ENCODE data around the gene PCBP3.
A peak's percentile ranks its signal among the peaks of the same experiment; 100 is the strongest.

Gene PCBP3

DNA sequence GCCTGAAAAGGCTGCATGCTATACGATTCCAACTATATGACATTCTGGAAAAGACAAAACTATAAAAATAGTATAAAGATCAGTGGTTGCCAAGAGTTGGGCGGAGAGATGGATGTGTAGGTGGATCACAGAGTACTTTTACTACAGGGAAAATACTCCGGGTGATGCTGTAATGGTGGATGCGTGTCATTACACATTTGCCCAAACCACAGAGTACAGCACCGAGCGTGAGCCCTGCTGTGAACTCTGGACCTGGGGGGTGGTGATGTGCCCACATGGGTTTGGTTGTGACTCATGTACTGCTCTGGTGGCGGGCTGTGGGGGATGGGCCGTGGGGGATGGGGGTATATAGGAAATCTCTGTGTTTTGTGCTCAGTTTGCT is 175.4 kb downstream of the PCBP3 start:
- H3K4me2 ChIP-seq (ENCODE audit: low read length) = no peak overlapping the region
- H4K12ac ChIP-seq (ENCODE audit: low read depth, low read length) = no peak overlapping the region
- H3K27me3 ChIP-seq (ENCODE audit: insufficient read depth, low read length) = no peaks in the 10 kb centered on the region
- no peaks in the 10 kb centered on the region for H3K79me2 ChIP-seq (ENCODE audit: control insufficient read depth, insufficient read depth, low read length, poor library complexity)
- no peaks in the 10 kb centered on the region for H3K79me1 ChIP-seq (ENCODE audit: low read length)
- H3K9me3 ChIP-seq (ENCODE audit: insufficient read depth, low read depth, low read length) = peaks cover 3% of the 10 kb centered on the region
- H3K9ac ChIP-seq (ENCODE audit: low read length) = no peak overlapping the region
- H4K8ac ChIP-seq (ENCODE audit: low read depth, low read length) = no peak overlapping the region
- H2AK5ac ChIP-seq (ENCODE audit: low read length) = no peak overlapping the region
- no peaks in the 10 kb centered on the region for H3K4me1 ChIP-seq (ENCODE audit: control insufficient read depth in 1 of 2, insufficient read depth in 2 of 2, low read length in 2 of 2)
- peak in 1 of 2 donors; percentile 1 for DNase-seq
- no peak overlapping the region for H3K4me3 ChIP-seq (ENCODE audit: low read depth, low read length)
- no peak overlapping the region for H3K18ac ChIP-seq (ENCODE audit: low read length)
- no peak overlapping the region for H3K4ac ChIP-seq (ENCODE audit: low read depth, low read length)
- no CpG with 5 or more reads among the region's 8 CpGs for WGBS (ENCODE audit: extremely low coverage, insufficient coverage, insufficient read length)
- no peak overlapping the region for H2BK120ac ChIP-seq (ENCODE audit: insufficient read depth, low read length, poor library complexity)
- no peaks in the 10 kb centered on the region for H3K36me3 ChIP-seq (ENCODE audit: control insufficient read depth in 1 of 2, insufficient read depth in 2 of 2, low read length in 2 of 2)
- no peak overlapping the region for H2AFZ ChIP-seq (ENCODE audit: insufficient read depth, low read length, poor library complexity)
- H4K91ac ChIP-seq (ENCODE audit: low read depth, low read length) = no peak overlapping the region
- H2BK5ac ChIP-seq (ENCODE audit: low read depth, low read length, poor library complexity) = no peak overlapping the region
- no peak overlapping the region for H3K27ac ChIP-seq (ENCODE audit: low read depth, low read length)
- no peak overlapping the region for H3K23ac ChIP-seq (ENCODE audit: low read length)
- H3K14ac ChIP-seq (ENCODE audit: low read length) = no peak overlapping the region
- no peak overlapping the region for H2BK12ac ChIP-seq (ENCODE audit: low read length)

DNA sequence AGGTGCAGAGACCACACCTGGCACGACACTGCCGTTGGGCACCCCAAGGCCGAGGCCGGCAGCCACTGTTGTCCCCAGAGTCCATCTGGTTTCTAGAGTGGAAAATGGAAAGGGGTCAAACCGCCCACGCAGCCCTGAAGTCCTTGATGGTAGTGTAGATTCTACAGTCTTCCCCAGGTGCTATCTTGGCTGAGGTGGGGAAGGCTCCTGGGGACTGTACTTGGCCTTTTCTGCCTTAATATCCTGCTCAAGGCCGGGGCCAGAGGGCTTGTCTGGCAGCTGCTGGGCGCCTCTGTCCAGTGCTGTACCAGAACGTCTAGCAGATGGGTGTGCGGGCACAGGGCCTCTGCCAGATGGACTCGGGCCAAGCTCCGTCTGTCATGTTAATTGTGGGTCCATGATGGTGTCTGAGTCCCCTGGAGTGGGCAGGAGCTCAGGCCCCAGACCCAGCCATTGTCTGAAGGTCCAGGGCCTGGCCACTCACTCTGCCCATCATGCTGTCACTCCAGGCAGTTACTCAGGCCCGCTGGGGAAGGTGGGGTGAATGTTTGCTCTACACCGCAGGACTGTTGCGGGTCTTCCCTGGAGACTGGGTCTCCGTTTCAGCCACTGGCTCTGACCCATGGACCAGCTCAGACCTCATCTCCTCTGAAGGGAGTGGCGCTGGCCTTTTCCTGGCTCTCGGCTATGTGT is 176.1 kb downstream of the PCBP3 start:
- H2AK5ac ChIP-seq (ENCODE audit: low read length) = no peak overlapping the region
- no peak overlapping the region for H4K91ac ChIP-seq (ENCODE audit: low read depth, low read length)
- H3K27ac ChIP-seq (ENCODE audit: low read depth, low read length) = no peak overlapping the region
- no peak overlapping the region for H3K18ac ChIP-seq (ENCODE audit: low read length)
- no peak overlapping the region for H2BK120ac ChIP-seq (ENCODE audit: insufficient read depth, low read length, poor library complexity)
- H2BK12ac ChIP-seq (ENCODE audit: low read length) = no peak overlapping the region
- no peaks in the 10 kb centered on the region for H3K4me1 ChIP-seq (ENCODE audit: control insufficient read depth in 1 of 2, insufficient read depth in 2 of 2, low read length in 2 of 2)
- no peak overlapping the region for H3K4me3 ChIP-seq (ENCODE audit: low read depth, low read length)
- no peak for DNase-seq
- H3K9me3 ChIP-seq (ENCODE audit: insufficient read depth, low read depth, low read length) = no peaks in the 10 kb centered on the region
- no peak overlapping the region for H3K23ac ChIP-seq (ENCODE audit: low read length)
- H4K12ac ChIP-seq (ENCODE audit: low read depth, low read length) = no peak overlapping the region
- no peaks in the 10 kb centered on the region for H3K79me2 ChIP-seq (ENCODE audit: control insufficient read depth, insufficient read depth, low read length, poor library complexity)
- no peak overlapping the region for H2BK5ac ChIP-seq (ENCODE audit: low read depth, low read length, poor library complexity)
- H3K9ac ChIP-seq (ENCODE audit: low read length) = no peak overlapping the region
- no peaks in the 10 kb centered on the region for H3K36me3 ChIP-seq (ENCODE audit: control insufficient read depth in 1 of 2, insufficient read depth in 2 of 2, low read length in 2 of 2)
- H3K27me3 ChIP-seq (ENCODE audit: insufficient read depth, low read length) = no peaks in the 10 kb centered on the region
- H4K8ac ChIP-seq (ENCODE audit: low read depth, low read length) = no peak overlapping the region
- no CpG with 5 or more reads among the region's 18 CpGs for WGBS (ENCODE audit: extremely low coverage, insufficient coverage, insufficient read length)
- no peak overlapping the region for H3K14ac ChIP-seq (ENCODE audit: low read length)
- no peaks in the 10 kb centered on the region for H3K79me1 ChIP-seq (ENCODE audit: low read length)
- no peak overlapping the region for H3K4me2 ChIP-seq (ENCODE audit: low read length)
- no peak overlapping the region for H3K4ac ChIP-seq (ENCODE audit: low read depth, low read length)
- H2AFZ ChIP-seq (ENCODE audit: insufficient read depth, low read length, poor library complexity) = no peak overlapping the region

DNA sequence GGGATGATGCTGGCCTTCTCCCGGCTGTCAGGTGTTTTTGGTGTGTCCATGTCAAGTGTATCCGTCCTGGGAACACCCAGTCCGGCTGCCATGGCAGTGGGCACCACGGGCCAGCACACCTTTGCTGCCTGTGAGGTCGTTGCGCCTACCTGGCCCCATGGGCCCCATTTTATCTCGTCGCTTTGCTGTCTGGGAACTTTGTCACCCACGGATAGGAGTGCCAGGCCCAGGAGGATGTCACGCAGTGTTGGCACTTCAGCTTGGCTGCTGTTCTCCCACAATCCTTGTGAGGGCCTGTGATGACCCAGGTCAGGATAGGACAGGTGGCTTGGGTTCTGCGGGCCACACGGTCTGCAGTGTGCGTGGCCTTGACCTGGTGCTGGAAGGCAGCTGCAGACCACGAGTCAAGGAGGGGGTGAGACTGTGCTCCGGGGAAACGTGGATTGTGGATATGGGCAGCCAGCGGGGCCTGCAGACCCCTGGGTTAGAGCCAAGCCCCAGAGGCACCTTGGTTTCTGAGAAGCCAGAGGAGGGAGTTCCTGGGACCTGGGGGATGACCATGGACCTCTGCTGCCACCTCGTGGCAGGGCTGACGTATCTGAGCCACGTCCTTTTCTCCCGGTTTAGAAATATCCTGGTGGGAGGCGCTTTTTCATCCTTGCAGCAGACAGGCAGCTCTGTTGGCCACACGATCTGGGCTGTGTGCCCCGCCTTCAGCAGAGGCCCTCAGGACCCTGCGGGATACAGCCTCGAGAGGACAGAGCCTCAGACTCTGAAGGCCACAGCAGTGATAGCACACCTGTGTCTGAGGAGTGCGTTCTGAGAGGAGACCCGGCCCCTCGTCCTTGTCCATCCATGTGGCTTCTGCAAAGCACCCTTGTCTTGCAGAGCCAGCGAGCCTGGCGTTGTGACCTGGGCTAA is 176.9 kb downstream of the PCBP3 start:
- Histone ChIP-seq H3K23ac (ENCODE audit: low read length) (no peak overlapping the region), H3K9ac (ENCODE audit: low read length) (no peak overlapping the region), H3K14ac (ENCODE audit: low read length) (no peak overlapping the region), H3K27ac (ENCODE audit: low read depth, low read length) (no peak overlapping the region), H3K79me2 (ENCODE audit: control insufficient read depth, insufficient read depth, low read length, poor library complexity) (no peaks in the 10 kb centered on the region), H2BK120ac (ENCODE audit: insufficient read depth, low read length, poor library complexity) (no peak overlapping the region), H4K12ac (ENCODE audit: low read depth, low read length) (no peak overlapping the region), H4K91ac (ENCODE audit: low read depth, low read length) (no peak overlapping the region), H3K36me3 (ENCODE audit: control insufficient read depth in 1 of 2, insufficient read depth in 2 of 2, low read length in 2 of 2) (no peaks in the 10 kb centered on the region), H2BK12ac (ENCODE audit: low read length) (no peak overlapping the region), H2AFZ (ENCODE audit: insufficient read depth, low read length, poor library complexity) (no peak overlapping the region), H3K4ac (ENCODE audit: low read depth, low read length) (no peak overlapping the region), H2BK5ac (ENCODE audit: low read depth, low read length, poor library complexity) (no peak overlapping the region), H4K8ac (ENCODE audit: low read depth, low read length) (no peak overlapping the region), H3K4me2 (ENCODE audit: low read length) (no peak overlapping the region), H3K27me3 (ENCODE audit: insufficient read depth, low read length) (no peaks in the 10 kb centered on the region), H3K4me3 (ENCODE audit: low read depth, low read length) (no peak overlapping the region), H3K9me3 (ENCODE audit: insufficient read depth, low read depth, low read length) (no peaks in the 10 kb centered on the region), H3K18ac (ENCODE audit: low read length) (no peak overlapping the region), H3K4me1 (ENCODE audit: control insufficient read depth in 1 of 2, insufficient read depth in 2 of 2, low read length in 2 of 2) (no peaks in the 10 kb centered on the region), H2AK5ac (ENCODE audit: low read length) (no peak overlapping the region), H3K79me1 (ENCODE audit: low read length) (no peaks in the 10 kb centered on the region)
- DNase-seq = peak; percentile 60 to 88
- no CpG with 5 or more reads among the region's 31 CpGs for WGBS (ENCODE audit: extremely low coverage, insufficient coverage, insufficient read length)

DNA sequence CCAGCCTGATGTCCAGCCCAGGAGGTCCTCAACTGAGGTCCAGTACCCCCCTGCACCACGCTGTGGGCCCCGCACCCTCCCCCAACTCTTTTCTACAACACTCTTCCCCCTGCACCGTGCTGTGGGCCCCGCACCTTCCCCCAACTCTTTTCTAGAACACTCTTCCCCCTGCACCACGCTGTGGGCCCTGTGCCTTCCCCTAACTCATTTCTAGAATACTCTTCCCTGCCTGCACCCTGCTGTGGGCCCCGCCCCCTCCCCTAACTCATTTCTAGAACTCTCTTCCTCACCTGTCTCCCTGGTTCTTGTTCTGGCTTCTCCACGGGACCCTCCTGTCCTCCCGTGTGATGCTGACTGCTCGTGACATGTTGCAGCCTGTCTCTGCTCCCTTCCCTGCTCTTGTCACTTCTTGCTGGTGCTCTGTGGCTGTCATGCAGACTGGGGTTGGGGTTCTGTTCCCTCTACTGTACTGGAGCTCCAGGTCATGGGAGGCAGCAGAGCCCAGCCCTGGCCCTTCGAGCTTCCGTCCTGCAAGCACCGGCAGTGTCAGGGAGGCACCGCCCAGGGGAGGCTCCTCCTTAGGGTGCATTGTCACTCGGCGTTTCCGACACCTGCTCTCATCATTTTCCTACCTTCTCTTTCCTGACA is 177.9 kb downstream of the PCBP3 start:
- H2BK5ac ChIP-seq (ENCODE audit: low read depth, low read length, poor library complexity) = no peak overlapping the region
- no peak overlapping the region for H4K8ac ChIP-seq (ENCODE audit: low read depth, low read length)
- no peak overlapping the region for H2AFZ ChIP-seq (ENCODE audit: insufficient read depth, low read length, poor library complexity)
- no peaks in the 10 kb centered on the region for H3K79me2 ChIP-seq (ENCODE audit: control insufficient read depth, insufficient read depth, low read length, poor library complexity)
- H3K23ac ChIP-seq (ENCODE audit: low read length) = no peak overlapping the region
- H3K4me2 ChIP-seq (ENCODE audit: low read length) = no peak overlapping the region
- H2BK120ac ChIP-seq (ENCODE audit: insufficient read depth, low read length, poor library complexity) = no peak overlapping the region
- H3K9ac ChIP-seq (ENCODE audit: low read length) = no peak overlapping the region
- no peaks in the 10 kb centered on the region for H3K79me1 ChIP-seq (ENCODE audit: low read length)
- no peak overlapping the region for H3K4me3 ChIP-seq (ENCODE audit: low read depth, low read length)
- no peak for DNase-seq
- no peak overlapping the region for H3K14ac ChIP-seq (ENCODE audit: low read length)
- H4K91ac ChIP-seq (ENCODE audit: low read depth, low read length) = no peak overlapping the region
- H3K36me3 ChIP-seq (ENCODE audit: control insufficient read depth in 1 of 2, insufficient read depth in 2 of 2, low read length in 2 of 2) = no peaks in the 10 kb centered on the region
- no CpG with 5 or more reads among the region's 16 CpGs for WGBS (ENCODE audit: extremely low coverage, insufficient coverage, insufficient read length)
- H3K18ac ChIP-seq (ENCODE audit: low read length) = no peak overlapping the region
- no peak overlapping the region for H4K12ac ChIP-seq (ENCODE audit: low read depth, low read length)
- no peaks in the 10 kb centered on the region for H3K9me3 ChIP-seq (ENCODE audit: insufficient read depth, low read depth, low read length)
- no peaks in the 10 kb centered on the region for H3K4me1 ChIP-seq (ENCODE audit: control insufficient read depth in 1 of 2, insufficient read depth in 2 of 2, low read length in 2 of 2)
- no peak overlapping the region for H3K27ac ChIP-seq (ENCODE audit: low read depth, low read length)
- no peak overlapping the region for H3K4ac ChIP-seq (ENCODE audit: low read depth, low read length)
- H3K27me3 ChIP-seq (ENCODE audit: insufficient read depth, low read length) = no peaks in the 10 kb centered on the region
- H2AK5ac ChIP-seq (ENCODE audit: low read length) = no peak overlapping the region
- no peak overlapping the region for H2BK12ac ChIP-seq (ENCODE audit: low read length)
